Smooth muscle cell (in vitro differentiated cells): ENCODE measurements around the gene P4HB. TPM values are rescaled to one million over a fixed set of nuclear protein-coding genes. Genes with fewer than 3 reads are reported as not detected.

Experiments
- DNase-seq: peaks from one replicate; lab custom pipeline; 2025; ENCODE audit not compliant: unreplicated experiment; lab: John Stamatoyannopoulos, UW
- H2AFZ ChIP-seq: fragments of 200-600 bp; sonication (generic); 2 replicates; pipeline ENCODE4 v1.6.0; 2016; ENCODE audit warnings: antibody characterized with exemption, low read depth, mild to moderate bottlenecking
- H3F3A ChIP-seq: fragments of 200-600 bp; sonication (generic); 2 replicates; pipeline ENCODE4 v1.6.0; 2017; ENCODE audit warnings: antibody characterized with exemption, low read depth
- H3K27ac ChIP-seq: fragments of 200-600 bp; sonication (generic); 2 replicates; pipeline ENCODE4 v1.5.1; 2016; ENCODE audit warnings: low read depth, mild to moderate bottlenecking
- H3K27me3 ChIP-seq: fragments of 200-600 bp; sonication (generic); 2 replicates; pipeline ENCODE4 v1.6.1; 2016; ENCODE audit warnings: low read depth, mild to moderate bottlenecking
- H3K36me3 ChIP-seq: fragments of 200-600 bp; sonication (generic); 2 replicates; pipeline ENCODE4 v1.5.1; 2016; ENCODE audit warnings: low read depth
- H3K4me1 ChIP-seq: fragments of 200-600 bp; sonication (generic); 2 replicates; pipeline ENCODE4 v1.5.1; 2016; ENCODE audit warnings: low read depth
- H3K4me2 ChIP-seq: fragments of 200-600 bp; sonication (generic); 2 replicates; pipeline ENCODE4 v1.6.0; 2016; ENCODE audit warnings: mild to moderate bottlenecking
- H3K4me3 ChIP-seq: fragments of 200-600 bp; sonication (generic); 2 replicates; pipeline ENCODE4 v1.5.1; 2016; ENCODE audit warnings: mild to moderate bottlenecking
- H3K79me2 ChIP-seq: fragments of 200-600 bp; sonication (generic); 2 replicates; pipeline ENCODE4 v1.6.0; 2016; ENCODE audit warnings: low read depth, mild to moderate bottlenecking
- H3K9ac ChIP-seq: fragments of 200-600 bp; sonication (generic); 2 replicates; pipeline ENCODE4 v1.6.0; 2016; ENCODE audit warnings: low read depth
- H3K9me3 ChIP-seq: fragments of 200-600 bp; sonication (generic); replicated peaks from 2 replicates; pipeline ENCODE4 v1.5.1; 2016; ENCODE audit warnings: low read depth
- H4K20me1 ChIP-seq: fragments of 200-600 bp; sonication (generic); 2 replicates; pipeline ENCODE4 v1.6.0; 2016; ENCODE audit warnings: low read depth
- WGBS: methylation state at CpG from one replicate; pipeline ENCODE4 v1.1.7; 2016; ENCODE audit warnings: low lambda C conversion rate; 5-methylcytosine and 5-hydroxymethylcytosine counted together
- polyA plus RNA-seq: library from polyadenylated mRNA; unstranded; fragments of >200 nt; fragmentation: Nextera tagmentation; extraction: Ambion mirVana; gene quantifications from 2 replicates; pipeline ENCODE4 v1.2.1, GENCODE V29; 2016
- total RNA-seq: library from RNA; depleted of rRNA; stranded (reverse); fragments of >200 nt; gene quantifications from 2 replicates; pipeline ENCODE4 v1.2.3, GENCODE V29; 2014
- TF ChIP-seq, protein P1 (sequence below): fragments of 200-600 bp; sonication (generic); IDR thresholded peaks from 2 replicates; pipeline ENCODE4 v1.5.1; 2017; ENCODE audit warnings: borderline replicate concordance, mild to moderate bottlenecking, antibody characterized with exemption; ENCODE audit not compliant: insufficient read depth, poor library complexity, severe bottlenecking

P4HB gene
- total and polyA plus RNA-seq, 2 experiments from 2014 or later, result 1,526 to 1,593 TPM

DNA sequence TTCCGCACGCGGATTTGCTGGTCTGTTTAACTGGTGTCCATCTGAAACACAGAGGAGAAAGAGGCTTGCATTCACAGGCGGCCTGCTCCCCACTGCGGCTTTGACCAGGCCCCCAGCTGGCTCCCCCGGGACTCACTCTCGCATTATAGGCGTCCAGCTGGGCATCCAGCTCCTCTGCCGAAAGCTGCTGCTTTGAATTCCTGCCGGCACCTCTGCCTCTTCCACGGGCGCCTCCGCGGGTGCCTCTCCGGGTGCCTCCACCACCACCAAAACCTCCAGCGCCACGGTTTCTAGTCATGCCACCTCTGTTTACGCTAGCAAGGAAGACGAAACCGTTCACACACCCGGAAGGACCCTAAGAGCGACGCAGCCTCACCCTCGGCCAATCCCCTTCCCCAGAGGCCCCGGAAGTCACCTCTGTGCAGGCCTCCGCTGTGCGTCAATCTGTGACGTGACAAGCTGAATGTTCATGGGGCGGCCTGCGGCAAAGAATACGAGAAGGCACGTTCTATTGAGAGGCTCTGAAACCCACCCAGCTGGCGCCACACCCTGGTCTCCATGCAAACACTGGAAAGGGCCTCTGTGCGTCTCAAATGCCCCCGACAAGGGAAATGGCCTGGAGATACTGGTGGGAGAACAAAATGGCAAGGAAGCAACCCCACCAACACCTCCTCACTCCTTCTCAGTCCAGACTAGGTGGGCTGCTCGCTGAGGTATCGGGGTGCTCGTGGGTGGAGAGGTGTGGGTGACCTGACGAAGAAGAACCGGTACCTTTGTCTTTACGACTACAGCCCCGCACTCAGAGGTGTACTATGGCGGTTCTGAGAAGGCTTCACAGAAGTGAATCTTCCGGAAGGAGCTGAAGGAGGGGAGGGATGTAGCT, 28.0 kb upstream of the P4HB start:
- Histone ChIP-seq H4K20me1 (peaks cover 44% of the 10 kb centered on the region), H2AFZ (no peak overlapping the region), H3K79me2 (peaks cover 49% of the 10 kb centered on the region), H3K4me1 (peaks cover 10% of the 10 kb centered on the region), H3K9me3 (no peaks in the 10 kb centered on the region), H3F3A (no peaks in the 10 kb centered on the region), H3K27me3 (no peaks in the 10 kb centered on the region), H3K27ac (no peak overlapping the region), H3K36me3 (no peaks in the 10 kb centered on the region), H3K4me3 (no peak overlapping the region), H3K9ac (no peak overlapping the region), H3K4me2 (no peak overlapping the region)
- TF ChIP-seq, protein P1, sequence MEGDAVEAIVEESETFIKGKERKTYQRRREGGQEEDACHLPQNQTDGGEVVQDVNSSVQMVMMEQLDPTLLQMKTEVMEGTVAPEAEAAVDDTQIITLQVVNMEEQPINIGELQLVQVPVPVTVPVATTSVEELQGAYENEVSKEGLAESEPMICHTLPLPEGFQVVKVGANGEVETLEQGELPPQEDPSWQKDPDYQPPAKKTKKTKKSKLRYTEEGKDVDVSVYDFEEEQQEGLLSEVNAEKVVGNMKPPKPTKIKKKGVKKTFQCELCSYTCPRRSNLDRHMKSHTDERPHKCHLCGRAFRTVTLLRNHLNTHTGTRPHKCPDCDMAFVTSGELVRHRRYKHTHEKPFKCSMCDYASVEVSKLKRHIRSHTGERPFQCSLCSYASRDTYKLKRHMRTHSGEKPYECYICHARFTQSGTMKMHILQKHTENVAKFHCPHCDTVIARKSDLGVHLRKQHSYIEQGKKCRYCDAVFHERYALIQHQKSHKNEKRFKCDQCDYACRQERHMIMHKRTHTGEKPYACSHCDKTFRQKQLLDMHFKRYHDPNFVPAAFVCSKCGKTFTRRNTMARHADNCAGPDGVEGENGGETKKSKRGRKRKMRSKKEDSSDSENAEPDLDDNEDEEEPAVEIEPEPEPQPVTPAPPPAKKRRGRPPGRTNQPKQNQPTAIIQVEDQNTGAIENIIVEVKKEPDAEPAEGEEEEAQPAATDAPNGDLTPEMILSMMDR, result no peak
- no peak for DNase-seq
- WGBS, result 98% methylated on average over 44 of the region's 44 CpGs

DNA sequence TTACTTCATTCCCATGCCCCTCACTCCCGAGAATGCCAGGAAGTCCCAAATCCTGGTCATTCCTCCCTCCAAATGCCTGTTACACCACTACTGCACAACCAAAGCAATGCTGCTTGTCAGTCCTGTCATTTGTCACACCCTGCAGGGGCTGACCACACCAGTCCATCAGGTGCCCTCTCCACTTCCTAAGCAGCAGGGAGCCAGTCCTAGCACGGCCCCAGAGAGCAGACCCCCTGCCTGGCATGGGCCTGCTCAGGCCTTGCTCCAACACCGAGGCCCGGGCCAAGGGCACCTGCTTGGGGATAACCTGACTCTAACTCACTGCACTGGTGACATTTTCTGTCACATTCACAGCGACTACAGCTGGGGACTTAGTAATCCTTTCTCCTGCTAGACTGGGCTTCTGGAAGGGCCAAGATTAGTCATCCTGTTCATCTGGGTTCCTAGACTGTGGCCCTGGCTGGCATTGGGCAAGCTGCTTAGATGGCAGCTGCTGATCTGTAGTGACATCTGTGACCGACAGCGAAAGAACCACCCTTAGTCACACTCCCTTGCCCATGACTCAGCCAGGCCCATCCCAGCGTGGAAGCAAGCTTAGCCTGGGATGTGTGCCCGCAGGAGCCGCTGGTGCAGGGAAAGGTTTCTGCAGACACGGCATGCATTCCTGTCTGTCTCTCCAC, 25.7 kb upstream of the P4HB start:
- Histone ChIP-seq H3K79me2 (peaks cover 37% of the 10 kb centered on the region), H3K4me1 (peaks cover 10% of the 10 kb centered on the region), H2AFZ (no peak overlapping the region), H3K9me3 (no peaks in the 10 kb centered on the region), H3K4me3 (no peak overlapping the region), H3K4me2 (no peak overlapping the region), H4K20me1 (peaks cover 39% of the 10 kb centered on the region), H3F3A (no peaks in the 10 kb centered on the region), H3K36me3 (no peaks in the 10 kb centered on the region), H3K27ac (no peak overlapping the region), H3K9ac (no peak overlapping the region), H3K27me3 (no peaks in the 10 kb centered on the region)
- no peak for DNase-seq
- WGBS, result 84% methylated on average over 11 of the region's 11 CpGs
- TF ChIP-seq, protein P1, result no peak

DNA sequence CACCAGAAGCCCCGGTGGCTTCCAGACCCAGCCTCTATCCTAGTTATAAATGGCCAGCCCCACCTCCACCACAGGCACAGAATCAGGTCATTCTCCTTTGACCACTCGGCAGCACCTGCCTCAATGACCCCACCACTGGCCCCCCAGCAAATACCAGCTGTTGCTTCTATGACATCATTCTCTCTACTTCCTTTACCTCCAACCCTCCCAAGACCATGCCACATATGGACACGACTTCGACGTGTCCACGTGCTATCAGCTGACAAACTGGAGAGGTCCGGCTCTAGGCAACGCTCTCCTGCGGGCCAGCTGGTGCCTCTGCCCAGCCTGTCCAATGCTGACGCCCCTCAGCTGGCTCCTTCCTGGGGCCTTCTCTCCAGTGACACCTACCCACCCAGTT, 25.1 kb upstream of the P4HB start:
- peaks cover 8% of the 10 kb centered on the region for H3K4me1 ChIP-seq
- TF ChIP-seq, protein P1, result no peak
- H3K4me2 ChIP-seq, result no peak overlapping the region
- no peak for DNase-seq
- WGBS, result 98% methylated on average over 10 of the region's 10 CpGs
- H3K36me3 ChIP-seq, result no peaks in the 10 kb centered on the region
- H4K20me1 ChIP-seq, result peaks cover 39% of the 10 kb centered on the region
- H3K9me3 ChIP-seq, result no peaks in the 10 kb centered on the region
- no peaks in the 10 kb centered on the region for H3K27me3 ChIP-seq
- no peak overlapping the region for H3K4me3 ChIP-seq
- no peak overlapping the region for H3K27ac ChIP-seq
- peaks cover 32% of the 10 kb centered on the region for H3K79me2 ChIP-seq
- H2AFZ ChIP-seq, result no peak overlapping the region
- no peaks in the 10 kb centered on the region for H3F3A ChIP-seq
- no peak overlapping the region for H3K9ac ChIP-seq
